IMR-90 (cell line): ENCODE measurements around the gene DNAJA1. TPM values are rescaled to one million over a fixed set of nuclear protein-coding genes. Genes with fewer than 3 reads are reported as not detected.

ENCODE experiments used
- ATAC-seq: fragments of 200-7000 bp; cut with Tn5 transposase; 2 replicates; pipeline ENCODE4 v1.9.1; 2020; ENCODE audit warnings: low read depth, mild to moderate bottlenecking, moderate library complexity
- BruUV-seq: library from RNA; stranded (reverse); fragments of 400-500 nt; replicated peaks from 2 replicates; lab custom pipeline; 2021; lab: Mats Ljungman, UMichigan
- CTCF ChIA-PET: fragments of 300-600 bp; formaldehyde crosslinking; extraction: SDS; loops from one replicate; lab custom pipeline; 2021; ENCODE audit warnings: antibody characterized with exemption; lab: Yijun Ruan, JAX
- POLR2A ChIA-PET: fragments of 300-600 bp; sonication (Branson Sonifier 250); formaldehyde crosslinking; loops from one replicate; lab custom pipeline; 2022; ENCODE audit warnings: antibody characterized with exemption; ENCODE audit not compliant: unreplicated experiment; lab: Charles Lee
- DNase-seq: peaks from one replicate; pipeline ENCODE4 v3.0.0; 2013
- H2AFZ ChIP-seq: replicated peaks from 2 replicates; pipeline ENCODE3; 2013; ENCODE audit warnings: low read length, mild to moderate bottlenecking; ENCODE audit not compliant: poor library complexity
- H2AK5ac ChIP-seq: 2 replicates; pipeline ENCODE4 v1.6.1; 2013; ENCODE audit warnings: low read depth, low read length, inconsistent platforms
- H2AK9ac ChIP-seq: replicated peaks from 2 replicates; pipeline ENCODE3; 2013; ENCODE audit warnings: mild to moderate bottlenecking, low read depth, low read length, moderate library complexity; ENCODE audit not compliant: poor library complexity
- H2BK120ac ChIP-seq: 2 replicates; pipeline ENCODE4 v1.6.1; 2013; ENCODE audit warnings: low read depth, low read length, inconsistent platforms
- H2BK15ac ChIP-seq: 3 replicates; pipeline ENCODE4 v1.6.1; 2013; ENCODE audit warnings: low read depth, low read length, inconsistent platforms
- H2BK20ac ChIP-seq: 2 replicates; pipeline ENCODE4 v1.6.1; 2013; ENCODE audit warnings: low read depth, mild to moderate bottlenecking, inconsistent platforms, low read length, moderate library complexity
- H2BK5ac ChIP-seq: 2 replicates; pipeline ENCODE4 v1.6.1; 2013; ENCODE audit warnings: mild to moderate bottlenecking, low read depth, low read length, inconsistent platforms; ENCODE audit not compliant: poor library complexity, severe bottlenecking
- H3K14ac ChIP-seq: replicated peaks from 2 replicates; pipeline ENCODE4 v1.6.1; 2013; ENCODE audit warnings: low read depth, low read length, inconsistent platforms
- H3K18ac ChIP-seq: 2 replicates; pipeline ENCODE4 v1.6.1; 2013; ENCODE audit warnings: low read depth, low read length, control low read depth
- H3K23ac ChIP-seq: 2 replicates; pipeline ENCODE4 v1.6.1; 2013; ENCODE audit warnings: low read depth, low read length, inconsistent platforms
- H3K27ac ChIP-seq: 2 replicates; pipeline ENCODE4 v1.5.1; 2013; ENCODE audit warnings: mild to moderate bottlenecking, control low read depth, low read length; ENCODE audit not compliant: insufficient read depth
- H3K27me3 ChIP-seq: 2 replicates; pipeline ENCODE4 v1.6.1; 2013; ENCODE audit warnings: low read length; ENCODE audit not compliant: control insufficient read depth, insufficient read depth
- H3K36me3 ChIP-seq: 2 replicates; pipeline ENCODE4 v1.6.1; 2013; ENCODE audit warnings: low read length, mixed read lengths; ENCODE audit not compliant: control insufficient read depth, insufficient read depth
- H3K4ac ChIP-seq: 2 replicates; pipeline ENCODE4 v1.6.1; 2013; ENCODE audit warnings: low read depth, low read length, inconsistent platforms
- H3K4me1 ChIP-seq: 2 replicates; pipeline ENCODE4 v1.6.1; 2013; ENCODE audit warnings: low read length, mixed read lengths; ENCODE audit not compliant: control insufficient read depth, insufficient read depth
- H3K4me2 ChIP-seq: 2 replicates; pipeline ENCODE4 v1.6.1; 2013; ENCODE audit warnings: low read depth, mild to moderate bottlenecking, control low read depth, low read length, moderate library complexity
- H3K4me3 ChIP-seq: 2 replicates; pipeline ENCODE4 v1.5.1; 2013; ENCODE audit warnings: low read depth, mild to moderate bottlenecking, control low read depth, low read length, moderate library complexity; ENCODE audit not compliant: insufficient read depth
- H3K56ac ChIP-seq: 2 replicates; pipeline ENCODE4 v1.6.1; 2013; ENCODE audit warnings: low read length, inconsistent platforms; ENCODE audit not compliant: insufficient read depth; ENCODE audit errors: extremely low read depth
- H3K79me1 ChIP-seq, 2 experiments: 2 replicates each; pipeline ENCODE4 v1.6.1; 2013; ENCODE audit warnings: low read length in 2 of 2, inconsistent platforms in 1 of 2, low read depth in 1 of 2
- H3K9ac ChIP-seq: 2 replicates; pipeline ENCODE4 v1.6.1; 2013; ENCODE audit warnings: low read depth, low read length, control low read depth
- H3K9me1 ChIP-seq: 2 replicates; pipeline ENCODE4 v1.6.1; 2013; ENCODE audit warnings: low read length, inconsistent platforms; ENCODE audit not compliant: insufficient read depth
- H3K9me3 ChIP-seq: 2 replicates; pipeline ENCODE4 v1.6.1; 2013; ENCODE audit warnings: low read length; ENCODE audit not compliant: control insufficient read depth, insufficient read depth
- H4K20me1 ChIP-seq: 2 replicates; pipeline ENCODE4 v1.6.1; 2013; ENCODE audit warnings: low read length, inconsistent platforms; ENCODE audit not compliant: insufficient read depth
- H4K5ac ChIP-seq: 2 replicates; pipeline ENCODE4 v1.6.1; 2013; ENCODE audit warnings: mild to moderate bottlenecking, low read depth, low read length, control low read depth
- H4K8ac ChIP-seq, 2 experiments: 2 replicates each; pipeline ENCODE4 v1.6.1; 2013; ENCODE audit warnings: low read depth in 2 of 2, low read length in 2 of 2, control low read depth in 1 of 2, inconsistent platforms in 1 of 2
- H4K91ac ChIP-seq: 2 replicates; pipeline ENCODE4 v1.6.1; 2013; ENCODE audit warnings: low read depth, low read length, inconsistent platforms; ENCODE audit not compliant: insufficient read depth
- CTCF ChIP-seq: conservative IDR thresholded peaks from 2 replicates; pipeline ENCODE4 v1.5.1; 2012; ENCODE audit warnings: mild to moderate bottlenecking, low read depth, low read length, improper control_type of control experiment
- FOS ChIP-seq: fragments of 150-350 bp; IDR thresholded peaks from 2 replicates; pipeline ENCODE4 v1.6.1; 2016; ENCODE audit warnings: low read depth, low read length
- RFX5 ChIP-seq: IDR thresholded peaks from 2 replicates; pipeline ENCODE4 v1.8.0; 2012; ENCODE audit warnings: low read depth, mild to moderate bottlenecking, low read length, moderate library complexity
- WGBS, 2 experiments: methylation state at CpG; one replicate each; pipeline versions ENCODE4 v1.1.5 to v1.1.7; 2013; ENCODE audit warnings: missing lambda C conversion rate in 2 of 2; ENCODE audit not compliant: insufficient read length in 1 of 2; ENCODE audit errors: extremely low coverage in 2 of 2; 5-methylcytosine and 5-hydroxymethylcytosine counted together
- dilution Hi-C: fragments of 300-500 bp; cut with HindIII; formaldehyde crosslinking; loops from one replicate; pipeline ENCODE4 v1.14.3; 2018; ENCODE audit warnings: low sequenced_read_pairs; ENCODE audit not compliant: unreplicated experiment
- in situ Hi-C: fragments of 300-500 bp; cut with MboI; formaldehyde crosslinking; loops from 3 replicates; pipeline ENCODE4 v1.14.3; 2019; ENCODE audit warnings: low sequenced_read_pairs, inconsistent platforms, mixed read lengths
- intact Hi-C: fragments of 100-400 bp; cut with micrococcal nuclease; formaldehyde crosslinking; loops from 2 replicates; pipeline ENCODE4 v1.10.0; 2022
- polyA plus RNA-seq, 3 experiments: library from polyadenylated mRNA; depleted of rRNA; stranded (reverse); fragments of >200 nt; gene quantifications; 2 replicates each; pipeline ENCODE4 v1.2.3, GENCODE V29; 2012; ENCODE audit warnings: low replicate concordance in 1 of 3
- total RNA-seq: library from RNA; depleted of rRNA; stranded (reverse); fragments of >200 nt; gene quantifications from 2 replicates; pipeline ENCODE4 v1.2.3, GENCODE V29; 2012

The DNAJA1 gene
- total and polyA plus RNA-seq, 2 of the 4 experiments (the other 2 are of a cell fraction) = 59.5 to 118 TPM

- dilution Hi-C loops = no loop called here
- TF ChIP-seq FOS = no peak
- no peak for TF ChIP-seq CTCF
- TF ChIP-seq RFX5 = no peak
- intact Hi-C loops = no loop called here
- no peak overlapping the region for H4K5ac ChIP-seq
- no TSS peak for BruUV-seq
- no peak for ATAC-seq
- ChIA-PET POLR2A (no interaction called here), CTCF (no interaction called here)
- H3K56ac ChIP-seq = no peak overlapping the region
- H2AK9ac ChIP-seq = no peak overlapping the region
- peaks cover 79% of the 10 kb centered on the region for H4K20me1 ChIP-seq
- in situ Hi-C loops = no loop called here
- no peak overlapping the region for H4K8ac ChIP-seq
- H2BK5ac ChIP-seq = no peak overlapping the region
- no peak overlapping the region for H3K4me2 ChIP-seq
- H3K36me3 ChIP-seq = peaks cover 48% of the 10 kb centered on the region
- no peak overlapping the region for H3K23ac ChIP-seq
- H3K9me3 ChIP-seq = no peaks in the 10 kb centered on the region
- H3K4ac ChIP-seq = no peak overlapping the region
- no peak overlapping the region for H2BK20ac ChIP-seq
- no peak overlapping the region for H4K91ac ChIP-seq
- no peak overlapping the region for H3K18ac ChIP-seq
- H3K27me3 ChIP-seq = no peaks in the 10 kb centered on the region
- H3K9ac ChIP-seq = no peak overlapping the region
- H3K4me3 ChIP-seq = no peak overlapping the region
- H2AFZ ChIP-seq = no peak overlapping the region
- WGBS, 2 experiments = 94% methylated on average over 2 of the region's 5 CpGs; no CpG with 5 or more reads in 1 of the 2 experiments
- H2BK15ac ChIP-seq = no peak overlapping the region
- no peaks in the 10 kb centered on the region for H3K9me1 ChIP-seq
- H3K4me1 ChIP-seq = peaks cover 2% of the 10 kb centered on the region
- no peak overlapping the region for H2BK120ac ChIP-seq
- peaks cover 36 to 47% of the 10 kb centered on the region in 2 experiments for H3K79me1 ChIP-seq
- H3K14ac ChIP-seq = no peak overlapping the region
- no peak overlapping the region for H2AK5ac ChIP-seq
- H3K27ac ChIP-seq = no peak overlapping the region
- DNase-seq = no peak
These were observed 5.2 kb downstream of the DNAJA1 start for GRCh38 chr9:33030285-33030684.
